Neural crest cell (in vitro differentiated cells): ENCODE results near the gene GHDC. TPM values are rescaled to one million over a fixed set of nuclear protein-coding genes. Genes with fewer than 3 reads are reported as not detected.
A peak's percentile ranks its signal among the peaks of the same experiment; 100 is the strongest.

Experiments
- DNase-seq: peaks from one replicate; pipeline ENCODE4 v3.0.0; 2021; ENCODE audit warnings: low read depth, mixed read lengths, low spot score
- H3K27ac Mint-ChIP-seq: one replicate; pipeline ENCODE4 v1.8.0; 2021; ENCODE audit warnings: mild to moderate bottlenecking, mixed read lengths; ENCODE audit not compliant: unreplicated experiment
- H3K27me3 Mint-ChIP-seq: 2 replicates; pipeline ENCODE4 v1.8.0; 2021; ENCODE audit warnings: low read depth, mild to moderate bottlenecking, mixed read lengths
- H3K36me3 Mint-ChIP-seq: 2 replicates; pipeline ENCODE4 v1.8.0; 2021; ENCODE audit warnings: low read depth, mild to moderate bottlenecking, mixed read lengths
- H3K4me1 Mint-ChIP-seq: 2 replicates; pipeline ENCODE4 v1.8.0; 2021; ENCODE audit warnings: mixed read lengths
- H3K4me3 Mint-ChIP-seq: one replicate; pipeline ENCODE4 v1.8.0; 2021; ENCODE audit warnings: mild to moderate bottlenecking, mixed read lengths
- H3K9me3 Mint-ChIP-seq: 2 replicates; pipeline ENCODE4 v1.8.0; 2021; ENCODE audit warnings: mixed read lengths
- total RNA-seq: library from RNA; stranded (reverse); gene quantifications from 2 replicates; pipeline ENCODE4 v1.2.1, GENCODE V29; 2021
- TF ChIP-seq, protein P1 (sequence below): fragments of 200-600 bp; sonication (generic); conservative IDR thresholded peaks from 2 replicates; pipeline ENCODE4 v1.5.0; 2021; ENCODE audit warnings: antibody characterized with exemption, mild to moderate bottlenecking

Gene GHDC
- total RNA-seq, 1 donor from 2014 or later, result 8.4 TPM

GRCh38 chr17:42236760-42237159 lies 42.5 kb upstream of the GHDC start:
- H3K27me3 Mint-ChIP-seq, result no peaks in the 10 kb centered on the region
- peaks cover 10% of the 10 kb centered on the region for H3K4me1 Mint-ChIP-seq
- H3K9me3 Mint-ChIP-seq, result no peaks in the 10 kb centered on the region
- TF ChIP-seq, protein P1, sequence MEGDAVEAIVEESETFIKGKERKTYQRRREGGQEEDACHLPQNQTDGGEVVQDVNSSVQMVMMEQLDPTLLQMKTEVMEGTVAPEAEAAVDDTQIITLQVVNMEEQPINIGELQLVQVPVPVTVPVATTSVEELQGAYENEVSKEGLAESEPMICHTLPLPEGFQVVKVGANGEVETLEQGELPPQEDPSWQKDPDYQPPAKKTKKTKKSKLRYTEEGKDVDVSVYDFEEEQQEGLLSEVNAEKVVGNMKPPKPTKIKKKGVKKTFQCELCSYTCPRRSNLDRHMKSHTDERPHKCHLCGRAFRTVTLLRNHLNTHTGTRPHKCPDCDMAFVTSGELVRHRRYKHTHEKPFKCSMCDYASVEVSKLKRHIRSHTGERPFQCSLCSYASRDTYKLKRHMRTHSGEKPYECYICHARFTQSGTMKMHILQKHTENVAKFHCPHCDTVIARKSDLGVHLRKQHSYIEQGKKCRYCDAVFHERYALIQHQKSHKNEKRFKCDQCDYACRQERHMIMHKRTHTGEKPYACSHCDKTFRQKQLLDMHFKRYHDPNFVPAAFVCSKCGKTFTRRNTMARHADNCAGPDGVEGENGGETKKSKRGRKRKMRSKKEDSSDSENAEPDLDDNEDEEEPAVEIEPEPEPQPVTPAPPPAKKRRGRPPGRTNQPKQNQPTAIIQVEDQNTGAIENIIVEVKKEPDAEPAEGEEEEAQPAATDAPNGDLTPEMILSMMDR, result no peak
- H3K4me3 Mint-ChIP-seq, result no peak overlapping the region
- H3K27ac Mint-ChIP-seq, result no peak overlapping the region
- H3K36me3 Mint-ChIP-seq, result no peaks in the 10 kb centered on the region
- no peak for DNase-seq

GRCh38 chr17:42233994-42234393 lies 39.7 kb upstream of the GHDC start:
- TF ChIP-seq, protein P1, result no peak
- Mint-ChIP-seq H3K27me3 (no peaks in the 10 kb centered on the region), H3K27ac (no peak overlapping the region), H3K4me1 (no peaks in the 10 kb centered on the region), H3K9me3 (no peaks in the 10 kb centered on the region), H3K36me3 (no peaks in the 10 kb centered on the region), H3K4me3 (no peak overlapping the region)
- DNase-seq, result no peak

DNA sequence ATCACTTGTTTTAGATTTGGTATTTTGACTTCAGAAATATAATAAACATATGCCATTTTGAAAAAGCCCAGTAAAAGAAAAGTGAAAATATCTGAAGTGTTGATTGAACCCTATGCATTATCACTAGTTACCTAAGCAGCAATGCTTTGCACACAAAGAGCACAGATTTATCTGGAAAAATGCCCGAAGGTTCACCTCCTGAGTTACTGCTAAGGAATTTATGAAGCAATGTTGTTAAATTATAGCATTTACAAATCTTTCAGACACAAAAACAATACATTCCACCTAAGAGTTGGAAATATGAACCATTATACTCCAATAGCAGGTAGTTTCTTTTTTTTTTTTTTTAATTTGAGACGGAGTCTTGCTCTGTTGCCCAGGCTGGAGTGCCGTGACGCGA lies 38.9 kb upstream of the GHDC start:
- no peaks in the 10 kb centered on the region for H3K27me3 Mint-ChIP-seq
- H3K4me3 Mint-ChIP-seq, result no peak overlapping the region
- TF ChIP-seq, protein P1, result no peak
- no peak overlapping the region for H3K27ac Mint-ChIP-seq
- no peaks in the 10 kb centered on the region for H3K4me1 Mint-ChIP-seq
- H3K9me3 Mint-ChIP-seq, result no peaks in the 10 kb centered on the region
- peaks cover 3% of the 10 kb centered on the region for H3K36me3 Mint-ChIP-seq
- no peak for DNase-seq

GRCh38 chr17:42230225-42230624 lies 35.9 kb upstream of the GHDC start:
- Mint-ChIP-seq H3K4me1 (no peaks in the 10 kb centered on the region), H3K27me3 (no peaks in the 10 kb centered on the region), H3K4me3 (no peak overlapping the region), H3K36me3 (peaks cover 6% of the 10 kb centered on the region), H3K9me3 (no peaks in the 10 kb centered on the region), H3K27ac (no peak overlapping the region)
- TF ChIP-seq, protein P1, result no peak
- DNase-seq, result no peak

- Mint-ChIP-seq H3K9me3 (no peaks in the 10 kb centered on the region), H3K36me3 (peaks cover 6% of the 10 kb centered on the region), H3K4me1 (no peaks in the 10 kb centered on the region), H3K27me3 (no peaks in the 10 kb centered on the region), H3K27ac (peak overlapping the region; percentile 50), H3K4me3 (no peak overlapping the region)
- no peak for DNase-seq
- TF ChIP-seq, protein P1, result no peak
These were observed 33.8 kb upstream of the GHDC start for GRCh38 chr17:42227849-42228700.
